ENCODE measurements around the gene CHD9.
"Not testable (repeated sequence)": the region's sequence is repeated elsewhere in the genome, so short reads cannot be mapped to it uniquely, and the experiment has no call there.

CHD9 gene

GRCh38 chr16:53211253-53211652 lies 156.5 kb downstream of the CHD9 start:
- no peak for DNase-seq

DNA sequence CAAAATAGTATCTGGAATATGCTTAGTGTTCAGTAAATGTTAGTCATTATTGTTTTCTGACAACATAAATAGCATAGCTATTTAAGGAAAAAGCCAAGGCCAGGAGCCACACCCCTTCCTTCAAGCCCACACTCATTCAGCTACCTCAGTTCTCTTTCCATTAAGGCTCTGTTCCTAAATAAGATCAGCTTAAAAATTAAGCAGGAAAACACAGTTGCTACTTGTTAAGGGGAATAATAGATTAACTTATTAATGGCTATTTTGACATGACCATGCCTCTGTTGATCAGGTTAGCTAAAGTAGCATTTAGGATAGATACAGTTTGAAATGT lies 158.1 kb downstream of the CHD9 start:
- DNase-seq, result peak in 1 of 2 donors; percentile 40

- DNase-seq, result no peak
Observed at GRCh38 chr16:53213542-53213941, 158.8 kb downstream of the CHD9 start.

- peak; percentile 80 to 90 for DNase-seq
Observed at GRCh38 chr16:53216798-53217197, 162.0 kb downstream of the CHD9 start.

GRCh38 chr16:53219371-53219770 lies 164.6 kb downstream of the CHD9 start:
- DNase-seq, result no peak

DNA sequence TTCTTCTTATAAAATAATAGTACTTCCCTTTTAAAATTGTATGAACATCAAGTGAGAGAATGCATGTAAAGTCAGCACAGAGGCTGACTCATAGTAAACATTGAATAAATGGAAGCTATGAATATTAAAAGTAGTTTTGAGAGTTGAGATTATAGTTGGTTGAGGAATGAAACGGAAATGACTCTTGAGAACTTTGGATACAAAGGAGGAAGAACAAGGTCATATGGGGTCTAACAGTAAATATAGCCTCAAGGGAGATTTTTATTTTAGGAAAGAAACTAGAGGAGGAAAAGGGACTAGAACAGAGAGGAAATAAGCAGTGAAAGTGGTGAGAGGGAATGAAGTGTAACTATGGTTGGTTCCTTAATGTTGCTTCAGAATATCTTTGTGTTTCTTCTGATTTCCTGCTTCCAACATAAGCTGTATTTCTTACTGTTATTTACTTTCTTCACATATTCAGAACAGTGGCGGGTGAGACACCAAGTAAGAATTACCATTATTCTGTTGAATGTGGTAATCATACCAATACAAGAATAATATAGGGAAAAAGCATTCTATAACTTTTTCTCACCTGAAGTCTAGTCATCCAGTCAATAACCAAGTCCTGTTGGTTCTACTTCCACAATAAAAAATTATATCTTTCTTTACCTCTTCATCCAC lies 165.1 kb downstream of the CHD9 start:
- peak; percentile 30 to 78 for DNase-seq

DNA sequence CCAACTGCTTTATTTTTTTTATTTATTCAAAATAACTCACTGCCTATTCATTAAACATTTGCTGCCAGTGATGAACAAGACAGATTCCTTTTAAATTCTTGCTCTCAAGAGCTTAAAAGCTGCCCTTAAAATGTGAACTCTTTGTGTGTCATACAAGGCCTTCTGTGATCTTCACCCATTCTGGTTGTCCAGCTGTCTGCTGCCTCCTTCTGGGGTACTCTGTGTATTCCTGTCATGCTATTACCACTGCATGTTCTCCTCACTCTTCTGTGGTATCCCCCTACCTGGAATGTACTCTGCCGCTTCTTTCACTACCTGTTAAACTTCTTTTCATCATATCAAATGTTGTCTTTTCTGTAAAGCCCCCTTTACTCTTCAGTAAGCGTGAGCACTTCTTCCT lies 165.8 kb downstream of the CHD9 start:
- DNase-seq, result no peak

GRCh38 chr16:53224951-53225533 lies 170.3 kb downstream of the CHD9 start:
- DNase-seq, result peak; percentile 45 to 55

GRCh38 chr16:53232826-53233529 lies 178.2 kb downstream of the CHD9 start:
- DNase-seq, result no peak

DNA sequence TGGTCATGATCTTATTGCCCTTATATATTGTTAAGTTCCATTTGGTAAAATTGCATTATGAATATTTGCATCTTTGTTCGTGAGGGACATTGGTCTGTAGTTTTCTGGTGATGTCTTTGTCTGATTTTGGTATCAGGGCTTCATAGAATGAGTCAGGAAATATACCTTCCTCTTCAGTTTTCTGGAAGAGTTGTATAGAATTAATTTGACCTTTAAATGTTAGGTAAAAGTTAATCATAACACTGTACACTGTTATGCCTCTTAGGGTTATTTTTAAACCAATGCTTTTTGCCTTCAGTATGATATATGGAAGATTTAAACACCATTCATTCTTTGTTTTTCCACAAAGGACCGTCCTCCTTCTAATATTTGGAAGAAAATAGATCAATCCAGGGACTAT lies 180.0 kb downstream of the CHD9 start:
- no peak for DNase-seq

DNA sequence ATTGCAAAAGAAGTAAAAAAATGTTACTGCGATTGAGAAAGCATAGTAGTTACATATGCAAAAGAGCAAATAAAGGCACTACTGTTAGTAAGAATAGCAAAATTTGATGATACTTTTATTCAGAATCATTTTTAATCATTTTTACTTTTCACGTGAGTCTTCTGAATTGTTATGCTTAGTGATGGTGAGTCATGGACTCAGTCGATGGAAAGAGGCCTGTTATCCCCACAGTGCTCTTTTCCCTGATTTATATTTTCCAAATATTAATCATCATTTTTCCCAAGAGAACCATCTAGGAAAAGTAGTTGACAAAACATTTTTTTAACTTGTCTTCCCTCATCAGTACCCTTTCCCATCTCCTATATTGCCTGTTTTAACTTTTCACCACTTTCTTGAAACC lies 181.1 kb downstream of the CHD9 start:
- DNase-seq, result no peak

DNA sequence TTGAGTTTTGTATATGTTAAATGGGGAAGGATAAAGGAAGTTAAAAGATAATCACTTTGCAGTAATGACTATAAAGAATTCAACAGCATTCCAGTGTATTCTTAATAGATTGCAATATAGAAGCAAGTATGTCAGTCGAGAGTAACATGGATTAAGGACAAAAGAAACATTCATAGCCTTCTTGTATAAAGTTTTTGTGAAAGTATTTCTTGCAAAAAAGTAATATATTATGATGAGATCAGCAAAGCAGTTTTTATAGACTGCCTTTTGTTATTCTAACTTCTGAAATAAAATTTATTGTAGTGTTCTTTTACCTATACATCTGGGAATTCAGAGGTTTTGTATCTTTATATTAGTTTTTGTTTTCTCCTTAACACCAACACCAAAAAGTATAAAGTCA lies 194.5 kb downstream of the CHD9 start:
- DNase-seq, result no peak

DNA sequence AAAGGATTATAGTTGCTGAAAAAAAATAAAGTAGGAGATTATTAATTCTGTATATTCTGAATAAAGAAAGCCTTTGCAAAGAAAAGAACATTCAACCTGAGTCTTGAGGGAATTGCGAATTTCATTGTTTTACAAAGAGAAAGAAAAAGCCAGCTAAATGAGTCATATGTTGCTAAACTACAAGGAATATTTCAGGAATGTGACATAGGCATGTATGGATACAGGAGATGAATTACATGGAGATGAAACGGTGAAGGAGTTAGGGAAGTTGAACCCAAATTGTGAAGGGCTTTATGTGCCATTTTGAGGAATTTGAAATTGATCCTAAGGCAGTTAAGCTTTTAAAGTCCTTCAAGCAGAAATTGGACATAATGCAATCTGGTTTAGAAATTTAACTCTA lies 202.2 kb downstream of the CHD9 start:
- no peak for DNase-seq

GRCh38 chr16:53258809-53259208 lies 204.0 kb downstream of the CHD9 start:
- DNase-seq, result no peak

GRCh38 chr16:53261276-53261675 lies 206.5 kb downstream of the CHD9 start:
- DNase-seq, result no peak

- DNase-seq, result no peak
Observed at GRCh38 chr16:53262645-53263044, 207.9 kb downstream of the CHD9 start.

GRCh38 chr16:53266156-53266555 lies 211.4 kb downstream of the CHD9 start:
- no peak for DNase-seq

- not testable (repeated sequence) for DNase-seq
Observed at GRCh38 chr16:53278498-53278897, 223.7 kb downstream of the CHD9 start.

GRCh38 chr16:53281280-53281679 lies 226.5 kb downstream of the CHD9 start:
- DNase-seq, result no peak

DNA sequence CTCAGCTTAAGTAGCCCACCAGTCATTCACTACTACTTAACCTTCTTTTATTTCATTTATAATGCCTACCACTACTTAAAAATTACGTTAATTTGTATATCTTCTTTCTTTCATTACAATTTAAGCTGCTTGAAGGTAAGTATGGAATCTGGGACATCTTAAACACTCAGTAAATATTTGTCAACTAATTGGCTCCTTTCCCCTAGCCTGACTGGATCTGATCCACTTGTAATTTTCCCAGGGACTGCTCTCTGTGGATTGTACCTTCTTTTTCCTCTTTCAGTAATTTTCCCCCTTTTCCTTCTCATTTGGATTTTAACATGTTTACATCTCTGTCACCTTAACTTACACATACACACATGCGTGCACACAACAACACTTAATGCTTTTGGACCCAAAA lies 227.1 kb downstream of the CHD9 start:
- DNase-seq, result no peak

GRCh38 chr16:53282328-53282727 lies 227.5 kb downstream of the CHD9 start:
- DNase-seq, result no peak

DNA sequence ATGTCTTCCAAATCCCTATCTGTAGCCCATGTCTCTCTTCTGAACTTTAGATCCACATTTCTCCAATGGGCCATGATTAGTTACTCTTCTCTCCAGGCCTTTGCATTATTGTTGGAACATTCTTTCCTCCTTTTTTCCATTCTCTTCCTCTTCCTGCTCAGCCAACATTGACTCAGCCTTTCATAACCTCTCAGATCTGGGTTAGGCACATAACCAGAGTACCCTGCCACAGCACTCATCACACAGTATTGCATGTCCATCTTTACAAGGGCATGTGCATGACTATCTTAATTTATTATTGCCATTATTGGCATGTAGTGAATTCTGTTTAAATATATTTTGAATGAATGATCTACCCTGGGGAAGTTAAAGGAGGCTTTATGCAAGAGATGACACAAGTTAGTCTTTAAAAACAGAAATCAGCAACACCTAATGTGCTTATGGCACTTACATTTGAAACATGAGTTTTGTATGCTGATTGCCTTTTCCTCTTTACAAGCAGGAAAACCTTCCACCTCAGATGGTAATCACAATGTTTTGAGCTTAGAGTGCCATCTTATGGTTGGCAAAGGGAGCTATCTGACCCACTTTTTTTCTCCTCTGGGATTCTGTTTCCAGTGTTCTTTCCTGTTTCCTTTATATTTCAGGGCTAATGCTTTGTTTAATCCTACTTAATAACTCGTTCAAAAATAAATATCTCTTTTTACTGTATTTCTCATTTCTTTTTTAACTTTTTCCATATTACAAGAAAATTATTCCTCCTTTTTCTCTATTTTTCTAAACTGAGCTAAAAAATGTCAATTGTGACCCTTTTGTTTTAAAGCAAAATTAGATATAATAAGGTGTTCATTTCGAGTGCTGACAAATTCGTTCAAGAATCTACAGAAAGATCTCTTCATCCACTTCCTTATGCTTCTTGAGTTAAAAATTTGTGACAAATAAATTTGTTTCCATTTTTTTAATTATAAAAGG lies 228.5 kb downstream of the CHD9 start:
- peak in 1 of 2 donors; percentile 7 for DNase-seq

- DNase-seq, result no peak
Observed at GRCh38 chr16:53285236-53285635, 230.4 kb downstream of the CHD9 start.

Measured in inflammatory macrophage (primary cell).